Esophagus muscularis mucosa (tissue), 3 donors: Measurements from ENCODE around the gene PKNOX1.

Experiments
- POLR2A ChIP-seq: fragments of 450-650 bp; IDR thresholded peaks from one replicate; pipeline ENCODE4 v1.6.1; 2017; ENCODE audit warnings: antibody characterized with exemption, moderate library complexity, mild to moderate bottlenecking, low read depth
- TF ChIP-seq, protein P1 (sequence below), 3 experiments: fragments of 200-600 bp in 2 of 3; fragments of 450-650 bp in 1 of 3; sonication (generic) in 2 of 3; IDR thresholded peaks; one replicate each; pipeline ENCODE4 v1.5.1; 2017 to 2019; ENCODE audit warnings: antibody characterized with exemption in 3 of 3, mild to moderate bottlenecking in 2 of 3, moderate library complexity in 1 of 3

DNA sequence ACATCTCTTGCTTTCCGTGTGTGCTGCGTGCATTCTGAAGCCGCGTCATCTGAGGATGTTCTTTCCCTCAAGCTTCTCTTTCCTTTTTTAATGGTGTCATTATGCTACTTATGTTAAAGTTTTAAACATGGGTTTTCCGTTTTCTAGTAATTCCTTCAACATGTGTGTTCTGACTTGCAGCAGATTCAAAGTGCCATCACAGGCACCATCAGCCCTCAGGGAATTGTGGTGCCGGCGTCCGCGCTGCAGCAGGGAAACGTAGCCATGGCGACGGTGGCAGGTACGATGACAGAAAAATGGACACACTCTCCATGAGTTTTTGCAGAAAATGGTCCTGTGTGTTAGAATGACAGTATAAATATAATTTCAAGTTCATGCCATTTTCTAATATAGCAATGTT is 42.4 kb downstream of the PKNOX1 start:
- TF ChIP-seq, protein P1, sequence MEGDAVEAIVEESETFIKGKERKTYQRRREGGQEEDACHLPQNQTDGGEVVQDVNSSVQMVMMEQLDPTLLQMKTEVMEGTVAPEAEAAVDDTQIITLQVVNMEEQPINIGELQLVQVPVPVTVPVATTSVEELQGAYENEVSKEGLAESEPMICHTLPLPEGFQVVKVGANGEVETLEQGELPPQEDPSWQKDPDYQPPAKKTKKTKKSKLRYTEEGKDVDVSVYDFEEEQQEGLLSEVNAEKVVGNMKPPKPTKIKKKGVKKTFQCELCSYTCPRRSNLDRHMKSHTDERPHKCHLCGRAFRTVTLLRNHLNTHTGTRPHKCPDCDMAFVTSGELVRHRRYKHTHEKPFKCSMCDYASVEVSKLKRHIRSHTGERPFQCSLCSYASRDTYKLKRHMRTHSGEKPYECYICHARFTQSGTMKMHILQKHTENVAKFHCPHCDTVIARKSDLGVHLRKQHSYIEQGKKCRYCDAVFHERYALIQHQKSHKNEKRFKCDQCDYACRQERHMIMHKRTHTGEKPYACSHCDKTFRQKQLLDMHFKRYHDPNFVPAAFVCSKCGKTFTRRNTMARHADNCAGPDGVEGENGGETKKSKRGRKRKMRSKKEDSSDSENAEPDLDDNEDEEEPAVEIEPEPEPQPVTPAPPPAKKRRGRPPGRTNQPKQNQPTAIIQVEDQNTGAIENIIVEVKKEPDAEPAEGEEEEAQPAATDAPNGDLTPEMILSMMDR (IDR thresholded peaks at IDR 0.05), result no peak
- TF ChIP-seq POLR2A, result no peak
